Measurements from ENCODE around the gene RCOR2. TPM values are rescaled to one million over a fixed set of nuclear protein-coding genes. Genes with fewer than 3 reads are reported as not detected.

RCOR2 gene
- total RNA-seq, 1 donor from 2014 or later: 108 TPM

GRCh38 chr11:63933459-63933858, 16.5 kb upstream of the RCOR2 start:
- Mint-ChIP-seq H3K4me1 (peaks cover 28% of the 10 kb centered on the region), H3K9me3 (no peaks in the 10 kb centered on the region), H3K27ac (ENCODE audit: unreplicated experiment) (no peak overlapping the region), H3K36me3 (ENCODE audit: low read depth) (no peaks in the 10 kb centered on the region), H3K4me3 (peak overlapping the region; percentile 4), H3K27me3 (ENCODE audit: low read depth) (no peaks in the 10 kb centered on the region)
- no peak for DNase-seq (ENCODE audit: low read depth, low spot score)
- no peak for TF ChIP-seq CTCF (conservative IDR thresholded peaks at IDR 0.05)

- Mint-ChIP-seq H3K27ac (ENCODE audit: unreplicated experiment) (peak overlapping the region; percentile 53), H3K36me3 (ENCODE audit: low read depth) (no peaks in the 10 kb centered on the region), H3K9me3 (no peaks in the 10 kb centered on the region), H3K27me3 (ENCODE audit: low read depth) (no peaks in the 10 kb centered on the region), H3K4me1 (peaks cover 18% of the 10 kb centered on the region), H3K4me3 (no peak overlapping the region)
- no peak for TF ChIP-seq CTCF (conservative IDR thresholded peaks at IDR 0.05)
- no peak for DNase-seq (ENCODE audit: low read depth, low spot score)
Measured at GRCh38 chr11:63931876-63932275, 14.9 kb upstream of the RCOR2 start.

- DNase-seq (ENCODE audit: low read depth, low spot score): no peak
- no peak for TF ChIP-seq CTCF (conservative IDR thresholded peaks at IDR 0.05)
- Mint-ChIP-seq H3K27me3 (ENCODE audit: low read depth) (no peaks in the 10 kb centered on the region), H3K4me1 (peaks cover 18% of the 10 kb centered on the region), H3K9me3 (no peaks in the 10 kb centered on the region), H3K36me3 (ENCODE audit: low read depth) (no peaks in the 10 kb centered on the region), H3K4me3 (no peak overlapping the region), H3K27ac (ENCODE audit: unreplicated experiment) (peak overlapping the region; percentile 94)
Measured at GRCh38 chr11:63931045-63931444, 14.1 kb upstream of the RCOR2 start.

GRCh38 chr11:63929616-63930015, 12.7 kb upstream of the RCOR2 start:
- H3K27me3 Mint-ChIP-seq (ENCODE audit: low read depth): no peaks in the 10 kb centered on the region

GRCh38 chr11:63923319-63923718, 6.4 kb upstream of the RCOR2 start:
- peaks cover 4% of the 10 kb centered on the region for H3K27me3 Mint-ChIP-seq (ENCODE audit: low read depth)
- peak overlapping the region; percentile 44 for H3K4me3 Mint-ChIP-seq
- H3K36me3 Mint-ChIP-seq (ENCODE audit: low read depth): no peaks in the 10 kb centered on the region
- H3K9me3 Mint-ChIP-seq: no peaks in the 10 kb centered on the region
- H3K27ac Mint-ChIP-seq (ENCODE audit: unreplicated experiment): no peak overlapping the region
- DNase-seq (ENCODE audit: low read depth, low spot score): no peak
- TF ChIP-seq CTCF (conservative IDR thresholded peaks at IDR 0.05): no peak
- H3K4me1 Mint-ChIP-seq: peaks cover 19% of the 10 kb centered on the region

More at GRCh38 chr11:63929616-63930015, 12.7 kb upstream of the RCOR2 start:
- no peaks in the 10 kb centered on the region for H3K36me3 Mint-ChIP-seq (ENCODE audit: low read depth)
- DNase-seq (ENCODE audit: low read depth, low spot score): no peak
- H3K27ac Mint-ChIP-seq (ENCODE audit: unreplicated experiment): no peak overlapping the region
- H3K4me1 Mint-ChIP-seq: peaks cover 9% of the 10 kb centered on the region
- no peak for TF ChIP-seq CTCF (conservative IDR thresholded peaks at IDR 0.05)
- H3K9me3 Mint-ChIP-seq: no peaks in the 10 kb centered on the region
- H3K4me3 Mint-ChIP-seq: no peak overlapping the region

Data from neural crest cell (in vitro differentiated cells).